WI38 (cell line): ENCODE results near the gene GPR183.

ENCODE experiments used
- H3K4me3 ChIP-seq: 2 replicates; pipeline ENCODE4 v1.5.1; 2011; ENCODE audit warnings: low read depth, mild to moderate bottlenecking, control low read depth, low read length
- CTCF ChIP-seq: IDR thresholded peaks from 2 replicates; pipeline ENCODE4 v1.5.1; 2012; ENCODE audit warnings: low read depth, mild to moderate bottlenecking, control low read depth, low read length

The GPR183 gene

GRCh38 chr13:99278200-99278599 is 29.0 kb downstream of the GPR183 start:
- H3K4me3 ChIP-seq: no peak overlapping the region
- TF ChIP-seq CTCF: no peak

GRCh38 chr13:99277629-99278028 is 29.6 kb downstream of the GPR183 start:
- TF ChIP-seq CTCF: no peak

GRCh38 chr13:99276706-99277105 is 30.5 kb downstream of the GPR183 start:
- H3K4me3 ChIP-seq: no peak overlapping the region
- TF ChIP-seq CTCF: no peak

More at GRCh38 chr13:99277629-99278028, 29.6 kb downstream of the GPR183 start:
- no peak overlapping the region for H3K4me3 ChIP-seq

- TF ChIP-seq CTCF: no peak
- H3K4me3 ChIP-seq: no peak overlapping the region
Measured at GRCh38 chr13:99275093-99275469, 32.1 kb downstream of the GPR183 start.

- TF ChIP-seq CTCF: no peak
- no peak overlapping the region for H3K4me3 ChIP-seq
Measured at GRCh38 chr13:99273128-99273527, 34.1 kb downstream of the GPR183 start.

- no peak for TF ChIP-seq CTCF
- no peak overlapping the region for H3K4me3 ChIP-seq
Measured at GRCh38 chr13:99272481-99272880, 34.7 kb downstream of the GPR183 start.

- TF ChIP-seq CTCF: no peak
- no peak overlapping the region for H3K4me3 ChIP-seq
Measured at GRCh38 chr13:99271249-99271648, 36.0 kb downstream of the GPR183 start.
